ENCODE measurements around the gene COA6.

DNA sequence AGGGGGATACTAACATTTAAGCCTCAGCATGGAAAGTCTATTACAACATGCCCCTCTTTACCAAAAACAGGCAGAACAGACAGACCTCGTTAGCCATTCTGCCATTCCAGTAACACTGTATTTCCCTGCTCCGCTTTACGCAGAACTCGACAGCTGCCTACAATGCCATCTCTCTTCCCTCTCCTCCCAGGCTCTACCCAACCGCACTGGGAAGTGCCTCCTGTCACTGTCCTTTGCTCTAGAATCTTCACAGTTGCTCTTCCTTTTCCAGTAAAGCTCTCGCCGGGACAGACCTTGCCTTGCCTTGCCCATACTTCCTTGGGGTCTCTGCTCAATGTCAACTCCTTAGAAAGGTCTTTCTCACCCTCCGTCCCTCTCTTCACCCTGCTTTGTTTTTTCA is 22.8 kb downstream of the COA6 start:
- TF ChIP-seq CTCF (IDR thresholded peaks at IDR 0.05; ENCODE audit: insufficient read depth, low read length) (no peak), POLR2AphosphoS5 (IDR thresholded peaks at IDR 0.05; ENCODE audit: low read depth) (no peak)
- TF ChIP-seq, protein P1, sequence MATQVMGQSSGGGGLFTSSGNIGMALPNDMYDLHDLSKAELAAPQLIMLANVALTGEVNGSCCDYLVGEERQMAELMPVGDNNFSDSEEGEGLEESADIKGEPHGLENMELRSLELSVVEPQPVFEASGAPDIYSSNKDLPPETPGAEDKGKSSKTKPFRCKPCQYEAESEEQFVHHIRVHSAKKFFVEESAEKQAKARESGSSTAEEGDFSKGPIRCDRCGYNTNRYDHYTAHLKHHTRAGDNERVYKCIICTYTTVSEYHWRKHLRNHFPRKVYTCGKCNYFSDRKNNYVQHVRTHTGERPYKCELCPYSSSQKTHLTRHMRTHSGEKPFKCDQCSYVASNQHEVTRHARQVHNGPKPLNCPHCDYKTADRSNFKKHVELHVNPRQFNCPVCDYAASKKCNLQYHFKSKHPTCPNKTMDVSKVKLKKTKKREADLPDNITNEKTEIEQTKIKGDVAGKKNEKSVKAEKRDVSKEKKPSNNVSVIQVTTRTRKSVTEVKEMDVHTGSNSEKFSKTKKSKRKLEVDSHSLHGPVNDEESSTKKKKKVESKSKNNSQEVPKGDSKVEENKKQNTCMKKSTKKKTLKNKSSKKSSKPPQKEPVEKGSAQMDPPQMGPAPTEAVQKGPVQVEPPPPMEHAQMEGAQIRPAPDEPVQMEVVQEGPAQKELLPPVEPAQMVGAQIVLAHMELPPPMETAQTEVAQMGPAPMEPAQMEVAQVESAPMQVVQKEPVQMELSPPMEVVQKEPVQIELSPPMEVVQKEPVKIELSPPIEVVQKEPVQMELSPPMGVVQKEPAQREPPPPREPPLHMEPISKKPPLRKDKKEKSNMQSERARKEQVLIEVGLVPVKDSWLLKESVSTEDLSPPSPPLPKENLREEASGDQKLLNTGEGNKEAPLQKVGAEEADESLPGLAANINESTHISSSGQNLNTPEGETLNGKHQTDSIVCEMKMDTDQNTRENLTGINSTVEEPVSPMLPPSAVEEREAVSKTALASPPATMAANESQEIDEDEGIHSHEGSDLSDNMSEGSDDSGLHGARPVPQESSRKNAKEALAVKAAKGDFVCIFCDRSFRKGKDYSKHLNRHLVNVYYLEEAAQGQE (IDR thresholded peaks at IDR 0.05; ENCODE audit: insufficient replicate concordance, low read depth), result no peak

Measured in HL-60 (cell line).